GM12878 (cell line): ENCODE data around the gene PMIS2. TPM values are rescaled to one million over a fixed set of nuclear protein-coding genes. Genes with fewer than 3 reads are reported as not detected.

Experiments
- ATAC-seq: fragments of 200-7000 bp; cut with Tn5 transposase; 3 replicates; pipeline ENCODE4 v1.9.1; 2020; ENCODE audit warnings: mild to moderate bottlenecking, moderate library complexity
- BruUV-seq: library from RNA; stranded (reverse); fragments of 400-500 nt; replicated peaks from 2 replicates; lab custom pipeline; 2021; lab: Mats Ljungman, UMichigan
- CTCF ChIA-PET: fragments of 300-600 bp; sonication (Branson Sonifier 250); formaldehyde crosslinking; extraction: SDS; loops from one replicate; lab custom pipeline; 2021; ENCODE audit warnings: inconsistent platforms; lab: Yijun Ruan, JAX
- POLR2A ChIA-PET: fragments of 350-600 bp; formaldehyde crosslinking; extraction: SDS; loops from one replicate; lab custom pipeline; 2021; ENCODE audit warnings: inconsistent platforms; lab: Charles Lee
- RAD21 ChIA-PET: fragments of 300-600 bp; sonication (Branson Sonifier 250); formaldehyde crosslinking; loops from one replicate; lab custom pipeline; 2023; ENCODE audit warnings: antibody characterized with exemption; ENCODE audit not compliant: unreplicated experiment; lab: Charles Lee
- SMC1A ChIA-PET: fragments of 300-600 bp; sonication (Branson Sonifier 250); formaldehyde crosslinking; loops from one replicate; lab custom pipeline; 2023; ENCODE audit not compliant: unreplicated experiment, uncharacterized antibody; lab: Charles Lee
- DNase-seq: peaks from one replicate; pipeline ENCODE4 v3.0.0-alpha.2; 2011; ENCODE audit warnings: low read depth, low spot score
- FAIRE-seq: peaks from 3 replicates; lab custom pipeline; 2011; peaks lifted over from hg19 to GRCh38; lab: Jason Lieb, UNC
- H2AFZ ChIP-seq: 2 replicates; pipeline ENCODE4 v1.6.0; 2011; ENCODE audit warnings: low read depth, low read length, control low read depth; ENCODE audit not compliant: control insufficient read depth
- H3K27ac ChIP-seq: 2 replicates; pipeline ENCODE4 v1.5.1; 2011; ENCODE audit warnings: control low read depth; ENCODE audit not compliant: control insufficient read depth, insufficient read depth
- H3K27me3 ChIP-seq, 2 experiments: replicated peaks in 1 of 2; 2 replicates each; pipeline versions ENCODE4 v1.6.0 to v1.6.1; 2011; ENCODE audit warnings: low read length in 1 of 2; ENCODE audit not compliant: control insufficient read depth in 2 of 2, insufficient read depth in 2 of 2
- H3K36me3 ChIP-seq, 2 experiments: 2 replicates each; pipeline ENCODE4 v1.5.1; 2011; ENCODE audit warnings: low read length in 1 of 2; ENCODE audit not compliant: control insufficient read depth in 2 of 2, insufficient read depth in 2 of 2
- H3K4me1 ChIP-seq: 2 replicates; pipeline ENCODE4 v1.6.1; 2011; ENCODE audit warnings: mild to moderate bottlenecking, low read length, moderate library complexity, mixed read lengths; ENCODE audit not compliant: control insufficient read depth, insufficient read depth
- H3K4me2 ChIP-seq: 2 replicates; pipeline ENCODE4 v1.6.0; 2011; ENCODE audit warnings: control low read depth; ENCODE audit not compliant: control insufficient read depth, insufficient read depth
- H3K4me3 ChIP-seq: fragments of 200-600 bp; sonication (generic); 2 replicates; pipeline ENCODE4 v1.5.1; 2016
- H3K79me2 ChIP-seq: 2 replicates; pipeline ENCODE4 v1.6.0; 2011; ENCODE audit warnings: low read length; ENCODE audit not compliant: control insufficient read depth, insufficient read depth
- H3K9ac ChIP-seq: 2 replicates; pipeline ENCODE4 v1.8.0; 2011; ENCODE audit warnings: low read length, control low read depth, mixed read lengths; ENCODE audit not compliant: control insufficient read depth, insufficient read depth
- H3K9me3 ChIP-seq: replicated peaks from 3 replicates; pipeline ENCODE4 v1.5.1; 2011; ENCODE audit warnings: mild to moderate bottlenecking, low read length; ENCODE audit not compliant: control insufficient read depth, insufficient read depth
- H4K20me1 ChIP-seq: 2 replicates; pipeline ENCODE4 v1.6.0; 2011; ENCODE audit not compliant: control insufficient read depth, insufficient read depth
- ASH2L ChIP-seq: fragments of 300-600, 200-600 bp; sonication (generic); IDR thresholded peaks from 2 replicates; pipeline ENCODE4 v1.6.1; 2017; ENCODE audit warnings: low read depth, mild to moderate bottlenecking, borderline replicate concordance
- CEBPB ChIP-seq, 2 experiments: fragments of 150-350 bp in 1 of 2; IDR thresholded peaks; 2 replicates each; pipeline ENCODE4 v1.6.1; 2012 to 2014; ENCODE audit warnings: low read depth in 2 of 2, low read length in 2 of 2, borderline replicate concordance in 1 of 2, inconsistent platforms in 1 of 2
- CREB1 ChIP-seq: IDR thresholded peaks from 2 replicates; pipeline ENCODE4 v1.6.1; 2012; ENCODE audit warnings: low read depth, mild to moderate bottlenecking, inconsistent platforms
- FOS ChIP-seq: IDR thresholded peaks from 3 replicates; pipeline ENCODE4 v1.6.1; 2011; ENCODE audit warnings: borderline replicate concordance; ENCODE audit not compliant: insufficient read length; ENCODE audit errors: extremely low read depth
- IRF4 ChIP-seq: IDR thresholded peaks from 2 replicates; pipeline ENCODE4 v1.6.1; 2011; ENCODE audit warnings: low read depth, low read length
- KLF5 ChIP-seq: fragments of 450-650 bp; IDR thresholded peaks from 2 replicates; pipeline ENCODE4 v1.6.1; 2014; ENCODE audit warnings: mild to moderate bottlenecking; ENCODE audit not compliant: partially characterized antibody
- MEF2A ChIP-seq: IDR thresholded peaks from 2 replicates; pipeline ENCODE4 v1.6.1; 2011; ENCODE audit warnings: low read depth, mild to moderate bottlenecking, low read length, moderate library complexity; ENCODE audit not compliant: insufficient read depth
- NR2C2 ChIP-seq: IDR thresholded peaks from 2 replicates; pipeline ENCODE4 v1.6.1; 2011; ENCODE audit warnings: borderline replicate concordance, low read depth; ENCODE audit not compliant: control insufficient read depth, insufficient read length
- SIX5 ChIP-seq: IDR thresholded peaks from 2 replicates; pipeline ENCODE4 v1.6.1; 2011; ENCODE audit warnings: mild to moderate bottlenecking, low read depth, low read length, moderate library complexity; ENCODE audit not compliant: severe bottlenecking
- TARDBP ChIP-seq: IDR thresholded peaks from 2 replicates; pipeline ENCODE4 v1.6.1; 2016; ENCODE audit warnings: borderline replicate concordance
- ZNF24 ChIP-seq: fragments of 450-650 bp; IDR thresholded peaks from 2 replicates; pipeline ENCODE4 v1.6.1; 2017; ENCODE audit warnings: antibody characterized with exemption, mild to moderate bottlenecking
- WGBS: methylation state at CpG from one replicate; pipeline ENCODE4 v1.1.6; 2016; ENCODE audit warnings: low lambda C conversion rate; ENCODE audit not compliant: insufficient replicate concordance, insufficient coverage; ENCODE audit errors: missing lambda C conversion rate; 5-methylcytosine and 5-hydroxymethylcytosine counted together
- in situ Hi-C: fragments of 300-500 bp; cut with MboI; formaldehyde crosslinking; loops from 9 replicates; pipeline ENCODE4 v1.14.3; 2018; ENCODE audit warnings: mixed read lengths
- intact Hi-C: fragments of 100-400 bp; cut with micrococcal nuclease; formaldehyde crosslinking; loops from one replicate; pipeline ENCODE4 v1.14.2; 2022; ENCODE audit not compliant: unreplicated experiment
- polyA plus RNA-seq, 11 experiments: library from polyadenylated mRNA; depleted of rRNA in 4 of 11; unstranded in 6 of 11; stranded (reverse) in 5 of 11; fragments of >200 nt; fragmentation: Nextera tagmentation in 4 of 11; fragmentation: Illumina TruSeq in 1 of 11; extraction: Ambion mirVana in 4 of 11; extraction: Trizol in 1 of 11; gene quantifications; 1 replicate in 1 of 11; 2 replicates in 10 of 11; pipeline versions ENCODE4 v1.2.1 to v1.2.3, GENCODE V29; 2011 to 2016; ENCODE audit warnings: inconsistent platforms in 2 of 11, missing spikeins in 2 of 11, low read depth in 1 of 11
- total RNA-seq, 4 experiments: library from RNA; depleted of rRNA in 3 of 4; stranded (reverse); fragments of >200 nt in 3 of 4; fragmentation: Illumina TruSeq in 1 of 4; extraction: Trizol in 1 of 4; gene quantifications; 2 replicates each; pipeline versions ENCODE4 v1.2.1 to v1.2.3, GENCODE V29; 2013 to 2021
- TF ChIP-seq, protein P1 (sequence below): IDR thresholded peaks from 2 replicates; pipeline ENCODE4 v1.6.1; 2012; ENCODE audit warnings: low read depth, low read length, improper control_type of control experiment
- TF ChIP-seq, protein P2 (sequence below): IDR thresholded peaks from 2 replicates; pipeline ENCODE4 v1.6.1; 2011; ENCODE audit warnings: borderline replicate concordance, low read depth, mild to moderate bottlenecking, moderate library complexity, mixed read lengths, low read length; ENCODE audit not compliant: insufficient read depth; ENCODE audit errors: extremely low read length
- TF ChIP-seq, protein P3 (sequence below): fragments of 450-650 bp; IDR thresholded peaks from 2 replicates; pipeline ENCODE4 v1.6.1; 2016; ENCODE audit warnings: mild to moderate bottlenecking
- TF ChIP-seq, protein P4 (sequence below): fragments of 450-650 bp; IDR thresholded peaks from 2 replicates; pipeline ENCODE4 v1.6.1; 2017; ENCODE audit warnings: mild to moderate bottlenecking, moderate library complexity

PMIS2 gene
- total and polyA plus RNA-seq, 10 of the 15 experiments (the other 5 are each of a cell fraction or from before 2014, with no cell fraction given) = not detected

DNA sequence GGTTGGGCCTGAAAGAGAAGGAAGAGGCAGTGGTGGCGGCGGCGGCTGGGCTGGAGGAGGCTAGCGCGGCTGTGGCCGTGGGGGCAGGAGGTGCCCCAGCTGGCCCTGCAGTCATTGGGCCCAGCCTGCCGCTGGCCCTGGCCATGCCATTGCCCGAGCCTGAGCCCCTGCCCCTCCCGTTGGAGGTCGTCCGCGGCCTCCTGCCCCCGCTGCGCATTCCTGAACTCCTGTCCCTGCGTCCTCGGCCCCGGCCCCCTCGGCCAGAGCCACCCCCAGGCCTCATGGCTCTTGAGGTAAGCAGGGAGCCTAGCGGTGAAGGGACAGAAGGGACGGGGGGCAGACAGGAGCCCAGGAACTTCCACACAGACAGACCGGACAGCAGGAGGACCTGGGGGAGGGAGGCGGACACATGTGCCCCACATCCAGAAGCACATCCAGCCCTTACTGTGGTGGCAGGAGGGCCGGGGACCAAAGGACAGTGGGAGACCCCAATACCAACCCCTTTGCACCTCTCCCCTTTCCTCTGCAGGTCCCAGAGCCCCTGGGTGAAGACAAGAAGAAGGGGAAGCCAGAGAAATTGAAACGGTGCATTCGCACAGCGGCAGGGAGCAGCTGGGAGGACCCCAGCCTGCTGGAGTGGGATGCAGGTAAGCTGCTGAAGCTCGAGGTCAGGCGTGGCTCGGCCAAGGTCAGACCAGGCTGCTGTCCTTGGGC lies 47.9 kb downstream of the PMIS2 start (continued):
- no peak for TF ChIP-seq CEBPB (IDR thresholded peaks at IDR 0.05; ENCODE audit: borderline replicate concordance in 1 of 2, low read depth in 2 of 2, low read length in 2 of 2)
- no peak for TF ChIP-seq ASH2L

DNA sequence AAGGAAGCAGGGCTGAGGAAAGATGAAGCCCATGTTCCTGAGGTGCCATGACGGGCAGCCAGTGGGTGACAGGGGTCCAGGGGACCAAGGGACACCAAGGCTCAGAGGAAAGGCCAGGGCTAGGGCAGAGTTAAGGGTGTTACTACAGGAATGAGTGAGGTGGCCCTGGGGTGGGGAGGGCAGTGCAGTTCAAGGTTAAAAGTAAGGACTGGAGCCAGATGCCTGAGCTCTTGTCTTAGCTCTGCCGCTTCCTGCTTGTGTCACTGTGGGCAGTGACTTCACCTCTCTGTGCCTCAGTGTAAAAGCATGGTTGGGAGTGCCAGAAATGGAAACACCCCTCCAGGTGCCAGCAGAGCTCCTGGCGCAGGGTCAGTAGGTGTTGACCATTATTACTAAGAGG lies 50.7 kb downstream of the PMIS2 start:
- SMC1A ChIA-PET = interaction anchor here (1.2 kb wide), 1 partner anchor 10 kb away, joined by 5 read pairs; no protein-coding TSS in a partner anchor
- Histone ChIP-seq H3K4me3 (no peak overlapping the region), H3K4me2 (no peak overlapping the region), H4K20me1 (no peaks in the 10 kb centered on the region), H3K4me1 (peaks cover 5% of the 10 kb centered on the region), H3K9ac (no peak overlapping the region), H3K79me2 (no peaks in the 10 kb centered on the region), H3K27me3 (no peaks in the 10 kb centered on the region), H3K36me3 (peaks cover 12 to 21% of the 10 kb centered on the region in 2 experiments; a peak in 3 of 4 replicates), H2AFZ (no peak overlapping the region), H3K27ac (no peak overlapping the region), H3K9me3 (no peaks in the 10 kb centered on the region)
- DNase-seq = no peak
- POLR2A ChIA-PET = no interaction called here
- no TSS peak for BruUV-seq
- RAD21 ChIA-PET = no interaction called here
- in situ Hi-C loops (no loop called here), intact Hi-C loops (no loop called here)
- CTCF ChIA-PET = interaction anchor here (0.6 kb wide), 1 partner anchor 1390 kb away, joined by 3 read pairs; no protein-coding TSS in a partner anchor
- FAIRE-seq = no peak
- ATAC-seq = no peak
- 76% methylated on average over 3 of the region's 3 CpGs for WGBS
- TF ChIP-seq ZNF24 (no peak), MEF2A (no peak), SIX5 (no peak), FOS (no peak), TARDBP (no peak), CREB1 (no peak), IRF4 (no peak), KLF5 (no peak), NR2C2 (no peak)
- TF ChIP-seq, protein P1, sequence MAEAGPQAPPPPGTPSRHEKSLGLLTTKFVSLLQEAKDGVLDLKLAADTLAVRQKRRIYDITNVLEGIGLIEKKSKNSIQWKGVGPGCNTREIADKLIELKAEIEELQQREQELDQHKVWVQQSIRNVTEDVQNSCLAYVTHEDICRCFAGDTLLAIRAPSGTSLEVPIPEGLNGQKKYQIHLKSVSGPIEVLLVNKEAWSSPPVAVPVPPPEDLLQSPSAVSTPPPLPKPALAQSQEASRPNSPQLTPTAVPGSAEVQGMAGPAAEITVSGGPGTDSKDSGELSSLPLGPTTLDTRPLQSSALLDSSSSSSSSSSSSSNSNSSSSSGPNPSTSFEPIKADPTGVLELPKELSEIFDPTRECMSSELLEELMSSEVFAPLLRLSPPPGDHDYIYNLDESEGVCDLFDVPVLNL = no peak
- TF ChIP-seq, protein P2, sequence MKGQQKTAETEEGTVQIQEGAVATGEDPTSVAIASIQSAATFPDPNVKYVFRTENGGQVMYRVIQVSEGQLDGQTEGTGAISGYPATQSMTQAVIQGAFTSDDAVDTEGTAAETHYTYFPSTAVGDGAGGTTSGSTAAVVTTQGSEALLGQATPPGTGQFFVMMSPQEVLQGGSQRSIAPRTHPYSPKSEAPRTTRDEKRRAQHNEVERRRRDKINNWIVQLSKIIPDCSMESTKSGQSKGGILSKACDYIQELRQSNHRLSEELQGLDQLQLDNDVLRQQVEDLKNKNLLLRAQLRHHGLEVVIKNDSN = no peak
- TF ChIP-seq, protein P3, sequence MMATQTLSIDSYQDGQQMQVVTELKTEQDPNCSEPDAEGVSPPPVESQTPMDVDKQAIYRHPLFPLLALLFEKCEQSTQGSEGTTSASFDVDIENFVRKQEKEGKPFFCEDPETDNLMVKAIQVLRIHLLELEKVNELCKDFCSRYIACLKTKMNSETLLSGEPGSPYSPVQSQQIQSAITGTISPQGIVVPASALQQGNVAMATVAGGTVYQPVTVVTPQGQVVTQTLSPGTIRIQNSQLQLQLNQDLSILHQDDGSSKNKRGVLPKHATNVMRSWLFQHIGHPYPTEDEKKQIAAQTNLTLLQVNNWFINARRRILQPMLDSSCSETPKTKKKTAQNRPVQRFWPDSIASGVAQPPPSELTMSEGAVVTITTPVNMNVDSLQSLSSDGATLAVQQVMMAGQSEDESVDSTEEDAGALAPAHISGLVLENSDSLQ = no peak
- TF ChIP-seq, protein P4, sequence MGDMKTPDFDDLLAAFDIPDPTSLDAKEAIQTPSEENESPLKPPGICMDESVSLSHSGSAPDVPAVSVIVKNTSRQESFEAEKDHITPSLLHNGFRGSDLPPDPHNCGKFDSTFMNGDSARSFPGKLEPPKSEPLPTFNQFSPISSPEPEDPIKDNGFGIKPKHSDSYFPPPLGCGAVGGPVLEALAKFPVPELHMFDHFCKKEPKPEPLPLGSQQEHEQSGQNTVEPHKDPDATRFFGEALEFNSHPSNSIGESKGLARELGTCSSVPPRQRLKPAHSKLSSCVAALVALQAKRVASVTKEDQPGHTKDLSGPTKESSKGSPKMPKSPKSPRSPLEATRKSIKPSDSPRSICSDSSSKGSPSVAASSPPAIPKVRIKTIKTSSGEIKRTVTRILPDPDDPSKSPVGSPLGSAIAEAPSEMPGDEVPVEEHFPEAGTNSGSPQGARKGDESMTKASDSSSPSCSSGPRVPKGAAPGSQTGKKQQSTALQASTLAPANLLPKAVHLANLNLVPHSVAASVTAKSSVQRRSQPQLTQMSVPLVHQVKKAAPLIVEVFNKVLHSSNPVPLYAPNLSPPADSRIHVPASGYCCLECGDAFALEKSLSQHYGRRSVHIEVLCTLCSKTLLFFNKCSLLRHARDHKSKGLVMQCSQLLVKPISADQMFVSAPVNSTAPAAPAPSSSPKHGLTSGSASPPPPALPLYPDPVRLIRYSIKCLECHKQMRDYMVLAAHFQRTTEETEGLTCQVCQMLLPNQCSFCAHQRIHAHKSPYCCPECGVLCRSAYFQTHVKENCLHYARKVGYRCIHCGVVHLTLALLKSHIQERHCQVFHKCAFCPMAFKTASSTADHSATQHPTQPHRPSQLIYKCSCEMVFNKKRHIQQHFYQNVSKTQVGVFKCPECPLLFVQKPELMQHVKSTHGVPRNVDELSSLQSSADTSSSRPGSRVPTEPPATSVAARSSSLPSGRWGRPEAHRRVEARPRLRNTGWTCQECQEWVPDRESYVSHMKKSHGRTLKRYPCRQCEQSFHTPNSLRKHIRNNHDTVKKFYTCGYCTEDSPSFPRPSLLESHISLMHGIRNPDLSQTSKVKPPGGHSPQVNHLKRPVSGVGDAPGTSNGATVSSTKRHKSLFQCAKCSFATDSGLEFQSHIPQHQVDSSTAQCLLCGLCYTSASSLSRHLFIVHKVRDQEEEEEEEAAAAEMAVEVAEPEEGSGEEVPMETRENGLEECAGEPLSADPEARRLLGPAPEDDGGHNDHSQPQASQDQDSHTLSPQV = no peak
